Ishikawa (cell line): ENCODE data around the gene NHSL1.

Source experiments
- CEBPB ChIP-seq: IDR thresholded peaks from 2 replicates; pipeline ENCODE4 v1.6.1; 2012
- EGR1 ChIP-seq: IDR thresholded peaks from 2 replicates; pipeline ENCODE4 v1.6.1; 2012
- FOXM1 ChIP-seq: IDR thresholded peaks from 2 replicates; pipeline ENCODE4 v1.6.1; 2012; ENCODE audit warnings: low read depth, borderline replicate concordance
- RAD21 ChIP-seq: IDR thresholded peaks from 2 replicates; pipeline ENCODE4 v1.6.1; 2012; ENCODE audit warnings: low read depth

GRCh38 chr6:138434925-138435324 lies 64.4 kb downstream of the NHSL1 start:
- no peak for TF ChIP-seq EGR1
- TF ChIP-seq CEBPB, result no peak
- no peak for TF ChIP-seq FOXM1
- no peak for TF ChIP-seq RAD21
